HG03342 (cell line): ENCODE data around the gene CISD3.
A peak's percentile ranks its signal among the peaks of the same experiment; 100 is the strongest.

ENCODE experiments used
- ATAC-seq: cut with Tn5 transposase; IDR thresholded peaks from one replicate; pipeline ENCODE4 v1.9.1; 2021; ENCODE audit warnings: mild to moderate bottlenecking, moderate library complexity; ENCODE audit not compliant: unreplicated experiment

CISD3 gene

GRCh38 chr17:38729886-38730525 lies at the start of gene CISD3:
CISD3 (plus strand) TSS chr17:38730341; CDS start chr17:38730359, 18 bp downstream.
- peak; percentile 67 for ATAC-seq

DNA sequence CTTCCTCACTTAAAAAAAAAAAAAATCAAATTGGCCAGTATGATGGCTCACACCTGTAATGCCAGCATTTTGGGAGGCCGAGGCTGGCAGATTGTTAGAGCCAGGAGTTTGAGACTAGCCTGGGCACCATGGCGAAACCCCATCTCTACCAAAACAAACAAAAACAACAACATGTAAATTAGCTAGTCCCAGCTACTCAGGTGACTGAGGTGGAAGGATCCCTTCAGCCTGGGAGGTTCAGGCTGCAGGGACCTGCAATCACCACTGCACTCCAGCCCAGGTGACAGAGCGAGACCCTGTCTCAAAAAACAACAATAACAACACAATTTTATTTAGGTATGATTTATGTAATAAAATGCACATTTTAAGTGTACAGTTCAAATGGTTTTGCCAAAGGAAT lies 49.0 kb upstream of the CISD3 start:
- no peak for ATAC-seq

- no peak for ATAC-seq
These were observed 44.6 kb upstream of the CISD3 start for GRCh38 chr17:38685491-38685890.

DNA sequence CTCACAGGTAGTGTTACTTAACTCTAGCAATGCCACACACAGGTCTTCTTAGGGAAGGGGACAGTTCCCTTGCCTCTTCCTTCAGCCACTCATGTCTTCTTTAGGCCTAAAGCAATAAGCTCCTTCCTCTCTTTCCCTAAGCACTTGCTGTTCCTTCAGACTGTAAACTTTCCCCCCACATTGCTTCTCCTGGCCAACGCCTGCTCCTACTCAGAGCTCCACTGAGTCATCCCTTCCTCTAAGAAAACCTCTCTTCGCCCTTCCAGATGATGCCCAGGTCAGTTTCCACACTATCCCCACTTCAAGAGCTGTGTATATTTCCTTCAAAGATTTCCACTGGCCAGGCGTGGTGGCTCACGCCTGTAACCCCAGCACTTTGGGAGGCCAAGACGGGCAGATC lies 42.9 kb upstream of the CISD3 start:
- ATAC-seq = no peak

DNA sequence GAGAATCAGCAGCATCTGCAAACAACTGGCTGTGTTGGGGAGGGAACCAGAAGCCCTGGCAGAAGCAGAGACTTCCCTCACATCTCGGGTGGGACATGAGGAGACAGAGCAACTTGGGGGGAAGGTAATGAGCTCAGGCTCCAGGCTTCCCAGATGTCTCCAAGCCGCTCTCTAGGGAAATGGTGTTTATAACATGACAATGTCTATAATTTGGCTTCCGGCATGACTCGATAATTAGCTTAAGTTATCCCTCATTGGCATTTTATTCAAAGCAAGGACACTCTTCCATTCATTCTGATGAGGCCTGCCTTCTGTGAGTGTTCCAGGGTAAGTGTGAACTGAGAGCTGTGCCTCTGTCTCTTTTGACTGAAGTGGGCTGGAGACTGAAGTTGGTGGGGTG lies 39.8 kb upstream of the CISD3 start:
- no peak for ATAC-seq

GRCh38 chr17:38691154-38691553 lies 39.0 kb upstream of the CISD3 start:
- no peak for ATAC-seq

- ATAC-seq = no peak
These were observed 36.3 kb upstream of the CISD3 start for GRCh38 chr17:38693700-38694329.

DNA sequence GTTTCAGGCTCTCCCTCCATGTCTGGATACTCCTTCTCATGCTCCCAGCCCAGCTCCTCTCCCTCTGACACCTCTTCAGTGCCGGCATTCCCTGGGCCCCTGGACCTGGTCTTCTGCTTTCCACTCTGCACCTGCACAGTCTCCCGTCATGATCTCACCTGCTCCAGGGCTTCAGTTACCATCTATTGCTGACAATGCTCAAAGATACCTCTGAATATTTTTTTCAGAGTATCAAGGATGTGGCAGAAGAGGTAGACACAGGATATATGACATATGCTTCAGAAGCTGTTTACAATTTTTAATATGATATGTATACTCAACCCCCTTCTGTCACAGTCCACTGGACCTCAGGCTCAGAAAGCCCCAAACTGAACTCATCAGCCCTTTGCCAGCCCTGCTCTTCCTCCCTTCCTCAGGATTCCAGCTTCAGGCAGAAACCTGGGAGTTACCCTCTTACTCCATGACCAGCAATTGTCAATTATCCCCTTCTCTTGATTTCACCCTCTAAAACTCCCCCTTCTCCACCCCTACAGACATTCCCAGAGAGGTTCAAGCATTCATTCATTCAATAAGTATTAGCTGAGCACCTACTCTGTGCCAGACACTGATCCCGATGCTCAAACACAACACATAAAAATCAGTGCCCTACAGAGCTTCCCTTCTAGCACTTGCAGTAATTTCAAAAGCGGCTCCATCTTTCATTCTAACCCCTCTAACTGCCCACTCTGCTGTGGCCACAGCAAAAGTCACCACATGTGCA lies 32.9 kb upstream of the CISD3 start:
- ATAC-seq = no peak

DNA sequence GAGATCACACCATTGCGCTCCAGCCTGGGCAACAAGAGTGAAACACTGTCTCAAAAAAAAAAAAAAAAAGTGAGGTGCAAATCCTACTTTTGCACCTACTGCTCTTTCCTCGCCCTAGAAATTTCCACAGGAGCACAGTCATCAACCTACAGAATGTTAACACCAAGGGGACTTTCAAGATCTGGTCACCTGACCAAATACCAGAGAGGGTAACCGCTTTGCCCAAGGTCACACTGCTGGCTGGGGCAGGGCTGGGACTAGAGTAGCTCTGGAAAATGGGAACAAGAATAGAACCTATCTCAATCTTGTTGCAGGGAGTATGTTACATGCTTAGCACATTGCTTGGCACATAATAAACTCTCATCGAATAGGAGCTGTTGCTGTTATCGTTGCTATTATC lies 31.4 kb upstream of the CISD3 start:
- ATAC-seq = no peak

DNA sequence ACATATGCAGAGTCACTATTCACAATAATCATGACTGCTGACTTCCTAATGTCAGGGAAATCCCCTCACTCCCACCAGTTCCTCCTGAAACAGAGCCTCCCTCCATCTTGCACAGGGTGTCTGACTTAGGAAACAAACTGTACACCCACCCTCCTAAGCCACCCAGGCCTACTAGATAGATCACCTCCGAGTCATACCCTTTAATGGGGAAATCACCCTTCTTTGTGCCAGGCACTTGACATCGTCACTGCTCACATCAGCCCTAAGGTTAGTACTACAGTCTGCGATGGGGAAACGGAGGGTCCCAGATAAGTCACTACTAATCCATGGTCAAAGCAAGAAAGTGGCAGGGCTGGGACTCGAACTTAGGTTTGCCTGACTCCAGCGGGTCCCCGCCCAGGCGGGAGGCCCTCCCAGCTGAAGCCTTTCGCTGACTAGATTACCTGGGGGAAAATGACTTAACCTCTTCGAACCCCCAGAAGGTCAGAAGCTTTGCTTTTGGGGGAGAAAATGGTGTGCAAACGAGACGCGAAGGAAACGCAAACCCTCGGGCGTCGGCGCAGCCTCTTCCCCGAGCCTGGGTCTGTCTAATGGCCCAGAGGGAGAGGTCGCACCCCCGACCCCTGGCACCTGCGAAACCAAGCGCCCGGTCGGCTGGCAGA lies 28.5 kb upstream of the CISD3 start:
- ATAC-seq = peak; percentile 19

GRCh38 chr17:38702166-38702915 lies 27.8 kb upstream of the CISD3 start:
- ATAC-seq = peak; percentile 22

- ATAC-seq = no peak
These were observed 27.0 kb upstream of the CISD3 start for GRCh38 chr17:38702916-38703741.

- no peak for ATAC-seq
These were observed 26.2 kb upstream of the CISD3 start for GRCh38 chr17:38703742-38704605.

GRCh38 chr17:38704606-38705522 lies 25.3 kb upstream of the CISD3 start, which contains the start of gene MLLT6:
MLLT6 (plus strand) TSS chr17:38705273; CDS start chr17:38705633, 360 bp downstream.
- no peak for ATAC-seq

DNA sequence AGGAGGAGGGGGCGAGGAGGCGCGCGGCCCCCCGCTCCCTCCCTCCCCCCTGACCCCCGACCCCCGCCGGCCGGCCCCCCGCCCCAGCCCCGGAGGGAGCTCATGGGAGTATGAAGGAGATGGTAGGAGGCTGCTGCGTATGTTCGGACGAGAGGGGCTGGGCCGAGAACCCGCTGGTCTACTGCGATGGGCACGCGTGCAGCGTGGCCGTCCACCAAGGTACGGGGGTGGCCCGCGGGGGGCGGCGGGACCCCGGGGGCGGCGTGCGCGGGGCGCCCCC lies 24.7 kb upstream of the CISD3 start:
- no peak for ATAC-seq

GRCh38 chr17:38705803-38706504 lies 24.2 kb upstream of the CISD3 start:
- no peak for ATAC-seq

DNA sequence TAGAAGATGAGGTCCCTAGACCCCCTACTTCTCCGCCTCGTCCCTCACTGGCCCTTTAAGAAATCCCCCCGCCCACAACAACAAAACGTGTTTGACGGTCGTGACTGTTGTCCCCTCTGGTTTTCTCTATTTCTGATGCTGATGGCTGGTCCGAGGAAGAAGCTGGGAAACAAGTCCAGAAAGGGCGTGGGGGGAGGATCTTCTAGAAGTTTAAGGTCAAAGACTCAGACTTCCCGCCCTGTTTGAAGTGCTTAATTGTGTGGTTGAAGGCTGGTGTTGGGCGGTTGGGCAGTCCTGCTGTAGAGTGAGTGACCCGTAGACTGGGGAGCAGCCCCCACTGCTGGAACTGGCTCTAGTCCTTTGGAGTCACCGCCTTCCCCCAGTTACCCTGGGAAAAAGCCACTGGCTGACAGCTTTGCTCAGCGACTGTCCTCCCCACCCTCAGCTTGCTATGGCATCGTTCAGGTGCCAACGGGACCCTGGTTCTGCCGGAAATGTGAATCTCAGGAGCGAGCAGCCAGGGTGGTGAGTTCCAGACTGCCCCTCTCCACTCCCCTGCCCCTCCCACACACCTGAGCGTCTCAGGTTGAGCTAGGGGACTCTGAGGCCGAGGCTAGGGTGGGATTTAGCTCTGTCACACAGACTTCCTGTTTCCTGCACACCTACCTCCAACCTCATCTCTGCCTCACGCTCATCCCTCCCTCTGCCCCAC lies 23.5 kb upstream of the CISD3 start:
- no peak for ATAC-seq
